ENCODE results near the gene DAPK2.

- no peak for TF ChIP-seq EZH2 (optimal IDR thresholded peaks at IDR 0.05; ENCODE audit: low read depth, low read length)
- no peak for TF ChIP-seq CTCF (IDR thresholded peaks at IDR 0.05; ENCODE audit: low read length)
- TF ChIP-seq EZH2phosphoT487 (IDR thresholded peaks at IDR 0.05; ENCODE audit: low read length): no peak
Measured at GRCh38 chr15:63874616-63875015, 171.7 kb downstream of the DAPK2 start.
